Esophagus (tissue), 2 donors: Measurements from ENCODE around the gene TSC22D3. TPM values are rescaled to one million over a fixed set of nuclear protein-coding genes. Genes with fewer than 3 reads are reported as not detected.

ENCODE experiments used
- H3K27ac ChIP-seq, 2 donors: one replicate each; pipeline ENCODE4 v1.5.1; 2013; ENCODE audit warnings: low read depth in 2 of 2, mild to moderate bottlenecking in 2 of 2, inconsistent platforms in 1 of 2, low read length in 1 of 2, moderate library complexity in 1 of 2
- H3K27me3 ChIP-seq, 2 donors: one replicate each; pipeline ENCODE4 v1.6.1; 2013; ENCODE audit warnings: low read length in 2 of 2, control low read depth in 1 of 2, mild to moderate bottlenecking in 1 of 2; ENCODE audit not compliant: insufficient read depth in 2 of 2, control insufficient read depth in 1 of 2
- H3K36me3 ChIP-seq, 2 donors: one replicate each; pipeline ENCODE4 v1.6.1; 2013; ENCODE audit warnings: low read length in 1 of 2; ENCODE audit not compliant: control insufficient read depth in 2 of 2, insufficient read depth in 2 of 2
- H3K4me1 ChIP-seq, 2 donors: one replicate each; pipeline ENCODE4 v1.6.1; 2013; ENCODE audit warnings: low read length in 1 of 2; ENCODE audit not compliant: control insufficient read depth in 2 of 2, insufficient read depth in 2 of 2
- H3K4me3 ChIP-seq, 2 donors: one replicate each; pipeline ENCODE4 v1.5.1; 2013; ENCODE audit warnings: low read length in 2 of 2, mild to moderate bottlenecking in 2 of 2, low read depth in 1 of 2, moderate library complexity in 1 of 2
- H3K9me3 ChIP-seq, 2 donors: one replicate each; pipeline ENCODE4 v1.6.1; 2013; ENCODE audit warnings: mild to moderate bottlenecking in 2 of 2, low read depth in 1 of 2, low read length in 1 of 2, moderate library complexity in 1 of 2; ENCODE audit not compliant: control insufficient read depth in 2 of 2, insufficient read depth in 1 of 2
- WGBS, 2 donors: extraction: QIAGEN DNeasy Blood & Tissue Kit; methylation state at CpG; one replicate each; pipeline ENCODE4 v1.1.7; 2013; 5-methylcytosine and 5-hydroxymethylcytosine counted together
- polyA plus RNA-seq, 2 donors: library from polyadenylated mRNA; stranded (reverse); fragments of 200-250 nt; gene quantifications; one replicate each; pipeline ENCODE4 v1.2.3, GENCODE V29; 2013
- donor health status: healthy with polysubstance abuse.
- donor health status: Bipolar disorder and iron deficiency.

Gene TSC22D3
- polyA plus RNA-seq, 2 donors, result 62.5 to 64.5 TPM

GRCh38 chrX:107716118-107716684 is 59.4 kb downstream of the TSC22D3 start:
- Histone ChIP-seq H3K9me3 (no peaks in the 10 kb centered on the region), H3K27ac (peak overlapping the region; percentile 86 to 97), H3K36me3 (peaks cover 0 to 22% of the 10 kb centered on the region in 2 donors), H3K4me3 (peak overlapping the region; percentile 62 to 90), H3K4me1 (peaks cover 0 to 4% of the 10 kb centered on the region in 2 donors), H3K27me3 (no peaks in the 10 kb centered on the region)
- WGBS, 2 donors, result 0 to 21% methylated on average over 43 to 52 of the region's 52 CpGs

GRCh38 chrX:107715331-107716117 is 60.1 kb downstream of the TSC22D3 start:
- H3K9me3 ChIP-seq, result no peaks in the 10 kb centered on the region
- peak overlapping the region; percentile 86 to 97 for H3K27ac ChIP-seq
- 6 to 41% methylated on average over 15 of the region's 15 CpGs for WGBS, 2 donors
- H3K4me1 ChIP-seq, result peaks cover 0 to 4% of the 10 kb centered on the region in 2 donors
- H3K27me3 ChIP-seq, result no peaks in the 10 kb centered on the region
- H3K36me3 ChIP-seq, result peaks cover 0 to 22% of the 10 kb centered on the region in 2 donors
- H3K4me3 ChIP-seq, result peak overlapping the region; percentile 62 to 90

- Histone ChIP-seq H3K9me3 (no peaks in the 10 kb centered on the region), H3K27me3 (no peaks in the 10 kb centered on the region), H3K27ac (peak overlapping the region; percentile 86 to 97), H3K4me3 (peak overlapping the region; percentile 62 to 90), H3K36me3 (peaks cover 0 to 22% of the 10 kb centered on the region in 2 donors), H3K4me1 (peaks cover 0 to 4% of the 10 kb centered on the region in 2 donors)
- WGBS, 2 donors, result 46 to 62% methylated on average over 9 of the region's 9 CpGs
Measured at GRCh38 chrX:107714206-107714891, 61.2 kb downstream of the TSC22D3 start.

GRCh38 chrX:107713543-107714205 is 61.9 kb downstream of the TSC22D3 start:
- peaks cover 0 to 22% of the 10 kb centered on the region in 2 donors for H3K36me3 ChIP-seq
- 62 to 70% methylated on average over 9 of the region's 9 CpGs for WGBS, 2 donors
- H3K4me1 ChIP-seq, result peaks cover 0 to 4% of the 10 kb centered on the region in 2 donors
- peak overlapping the region in 1 of 2 donors; percentile 90 for H3K4me3 ChIP-seq
- H3K9me3 ChIP-seq, result no peaks in the 10 kb centered on the region
- H3K27ac ChIP-seq, result peak overlapping the region; percentile 86 to 97
- no peaks in the 10 kb centered on the region for H3K27me3 ChIP-seq

GRCh38 chrX:107713203-107713542 is 62.4 kb downstream of the TSC22D3 start:
- peaks cover 0 to 4% of the 10 kb centered on the region in 2 donors for H3K4me1 ChIP-seq
- H3K9me3 ChIP-seq, result no peaks in the 10 kb centered on the region
- WGBS, 2 donors, result 16 to 48% methylated on average over 2 of the region's 2 CpGs
- peak overlapping the region in 1 of 2 donors; percentile 5 for H3K4me3 ChIP-seq
- peaks cover 0 to 22% of the 10 kb centered on the region in 2 donors for H3K36me3 ChIP-seq
- peak overlapping the region; percentile 70 to 97 for H3K27ac ChIP-seq
- H3K27me3 ChIP-seq, result no peaks in the 10 kb centered on the region

GRCh38 chrX:107712231-107713202 is 63.1 kb downstream of the TSC22D3 start:
- H3K36me3 ChIP-seq, result peaks cover 0 to 22% of the 10 kb centered on the region in 2 donors
- peak overlapping the region; percentile 70 to 97 for H3K27ac ChIP-seq
- no peaks in the 10 kb centered on the region for H3K27me3 ChIP-seq
- WGBS, 2 donors, result 42 to 61% methylated on average over 13 of the region's 13 CpGs
- H3K9me3 ChIP-seq, result no peaks in the 10 kb centered on the region
- peaks cover 0 to 2% of the 10 kb centered on the region in 2 donors for H3K4me1 ChIP-seq
- no peak overlapping the region for H3K4me3 ChIP-seq

- H3K9me3 ChIP-seq, result no peaks in the 10 kb centered on the region
- H3K36me3 ChIP-seq, result peaks cover 0 to 22% of the 10 kb centered on the region in 2 donors
- H3K27ac ChIP-seq, result peak overlapping the region; percentile 80 to 97
- H3K4me1 ChIP-seq, result no peaks in the 10 kb centered on the region
- H3K27me3 ChIP-seq, result no peaks in the 10 kb centered on the region
- 54 to 71% methylated on average over 5 of the region's 5 CpGs for WGBS, 2 donors
- no peak overlapping the region for H3K4me3 ChIP-seq
Measured at GRCh38 chrX:107711521-107712181, 63.9 kb downstream of the TSC22D3 start.

- Histone ChIP-seq H3K4me1 (no peaks in the 10 kb centered on the region), H3K9me3 (no peaks in the 10 kb centered on the region), H3K36me3 (peaks cover 0 to 22% of the 10 kb centered on the region in 2 donors), H3K27me3 (no peaks in the 10 kb centered on the region), H3K4me3 (no peak overlapping the region), H3K27ac (peak overlapping the region; percentile 80 to 97)
- 16 to 28% methylated on average over 7 of the region's 7 CpGs for WGBS, 2 donors
Measured at GRCh38 chrX:107710617-107711391, 64.8 kb downstream of the TSC22D3 start.
